Stimulated activated CD8-positive, alpha-beta memory T cell treated with anti-CD3 and anti-CD28 coated beads, Interleukin-4, amount 100 ng/mL, for 4 hours (primary cell): Measurements from ENCODE around the gene NUDT14.

Source experiments
- DNase-seq, 2 donors: peaks; one replicate each; pipeline ENCODE4 v3.0.0-alpha.2; 2020; ENCODE audit warnings: low read depth in 2 of 2, low spot score in 1 of 2

Gene NUDT14

GRCh38 chr14:105212541-105213300 is 31.6 kb upstream of the NUDT14 start:
- no peak for DNase-seq

- no peak for DNase-seq
These were observed 30.6 kb upstream of the NUDT14 start for GRCh38 chr14:105211758-105212089.

GRCh38 chr14:105211086-105211757 is 30.1 kb upstream of the NUDT14 start:
- DNase-seq = no peak

GRCh38 chr14:105210266-105211025 is 29.3 kb upstream of the NUDT14 start:
- DNase-seq = no peak

GRCh38 chr14:105209646-105210045 is 28.5 kb upstream of the NUDT14 start:
- no peak for DNase-seq

GRCh38 chr14:105209091-105209490 is 28.0 kb upstream of the NUDT14 start:
- no peak for DNase-seq

- DNase-seq = no peak
These were observed 27.6 kb upstream of the NUDT14 start for GRCh38 chr14:105208738-105209075.

- no peak for DNase-seq
These were observed 27.1 kb upstream of the NUDT14 start for GRCh38 chr14:105207996-105208737.

GRCh38 chr14:105207460-105207901 is 26.4 kb upstream of the NUDT14 start:
- no peak for DNase-seq

- no peak for DNase-seq
These were observed 25.8 kb upstream of the NUDT14 start for GRCh38 chr14:105206873-105207272.

- DNase-seq = no peak
These were observed 24.6 kb upstream of the NUDT14 start for GRCh38 chr14:105205673-105206208.

GRCh38 chr14:105204931-105205672 is 24.0 kb upstream of the NUDT14 start:
- DNase-seq = no peak

- DNase-seq = no peak
These were observed 23.3 kb upstream of the NUDT14 start for GRCh38 chr14:105204206-105204930.

GRCh38 chr14:105203701-105204100 is 22.6 kb upstream of the NUDT14 start:
- no peak for DNase-seq

- peak; percentile 22 to 26 for DNase-seq
These were observed 22.0 kb upstream of the NUDT14 start for GRCh38 chr14:105203057-105203531.

- no peak for DNase-seq
These were observed 20.9 kb upstream of the NUDT14 start for GRCh38 chr14:105201925-105202513.

- DNase-seq = no peak
These were observed 20.2 kb upstream of the NUDT14 start for GRCh38 chr14:105201156-105201924.

- no peak for DNase-seq
These were observed 19.5 kb upstream of the NUDT14 start for GRCh38 chr14:105200641-105201040.

GRCh38 chr14:105200074-105200473 is 19.0 kb upstream of the NUDT14 start:
- DNase-seq = no peak
